ENCODE data around the gene COL4A4. TPM values are rescaled to one million over a fixed set of nuclear protein-coding genes. Genes with fewer than 3 reads are reported as not detected.

The COL4A4 gene
- total RNA-seq, 1 donor from 2014 or later = 20.5 TPM

- intact Hi-C loops (cut with DNase I) = no loop called here
Observed at GRCh38 chr2:227134591-227134990, 29.4 kb downstream of the COL4A4 start.

DNA sequence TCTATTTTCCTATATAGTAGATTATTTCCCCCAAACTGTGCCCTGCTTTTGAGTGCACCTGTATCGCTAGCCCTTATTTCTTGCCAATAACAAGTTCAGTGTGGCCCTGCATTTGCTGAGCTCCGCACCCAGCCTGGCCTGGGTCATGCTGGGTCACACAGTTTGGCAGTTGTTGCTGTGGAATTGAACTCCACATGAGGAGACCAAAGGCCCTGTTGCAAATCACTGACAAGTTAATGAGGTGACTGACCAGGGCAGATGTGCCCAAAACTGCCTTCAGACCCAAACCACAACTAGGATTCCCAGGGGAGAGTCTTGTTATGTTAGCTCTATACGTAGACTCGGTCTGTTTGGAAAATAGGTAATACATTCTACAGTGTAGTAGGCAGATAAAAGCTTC, 31.0 kb downstream of the COL4A4 start:
- intact Hi-C loops (cut with DNase I) = no loop called here
- TF ChIP-seq, protein P1, sequence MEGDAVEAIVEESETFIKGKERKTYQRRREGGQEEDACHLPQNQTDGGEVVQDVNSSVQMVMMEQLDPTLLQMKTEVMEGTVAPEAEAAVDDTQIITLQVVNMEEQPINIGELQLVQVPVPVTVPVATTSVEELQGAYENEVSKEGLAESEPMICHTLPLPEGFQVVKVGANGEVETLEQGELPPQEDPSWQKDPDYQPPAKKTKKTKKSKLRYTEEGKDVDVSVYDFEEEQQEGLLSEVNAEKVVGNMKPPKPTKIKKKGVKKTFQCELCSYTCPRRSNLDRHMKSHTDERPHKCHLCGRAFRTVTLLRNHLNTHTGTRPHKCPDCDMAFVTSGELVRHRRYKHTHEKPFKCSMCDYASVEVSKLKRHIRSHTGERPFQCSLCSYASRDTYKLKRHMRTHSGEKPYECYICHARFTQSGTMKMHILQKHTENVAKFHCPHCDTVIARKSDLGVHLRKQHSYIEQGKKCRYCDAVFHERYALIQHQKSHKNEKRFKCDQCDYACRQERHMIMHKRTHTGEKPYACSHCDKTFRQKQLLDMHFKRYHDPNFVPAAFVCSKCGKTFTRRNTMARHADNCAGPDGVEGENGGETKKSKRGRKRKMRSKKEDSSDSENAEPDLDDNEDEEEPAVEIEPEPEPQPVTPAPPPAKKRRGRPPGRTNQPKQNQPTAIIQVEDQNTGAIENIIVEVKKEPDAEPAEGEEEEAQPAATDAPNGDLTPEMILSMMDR (IDR thresholded peaks at IDR 0.05) = no peak
- H3K4me1 ChIP-seq = no peaks in the 10 kb centered on the region
- H3K27me3 ChIP-seq = no peaks in the 10 kb centered on the region
- H3K4me3 ChIP-seq = no peak overlapping the region
- no peaks in the 10 kb centered on the region for H3K9me3 ChIP-seq
- no peak overlapping the region for H3K27ac ChIP-seq
- no peak for DNase-seq (ENCODE audit: low spot score in 2 of 2)
- no peaks in the 10 kb centered on the region for H3K36me3 ChIP-seq

More at GRCh38 chr2:227134591-227134990, 29.4 kb downstream of the COL4A4 start:
- H3K4me3 ChIP-seq = no peak overlapping the region
- H3K27ac ChIP-seq = no peak overlapping the region
- no peaks in the 10 kb centered on the region for H3K9me3 ChIP-seq
- DNase-seq (ENCODE audit: low spot score in 2 of 2) = no peak
- no peaks in the 10 kb centered on the region for H3K4me1 ChIP-seq
- TF ChIP-seq, protein P1 (IDR thresholded peaks at IDR 0.05) = no peak
- no peaks in the 10 kb centered on the region for H3K36me3 ChIP-seq
- no peaks in the 10 kb centered on the region for H3K27me3 ChIP-seq

DNA sequence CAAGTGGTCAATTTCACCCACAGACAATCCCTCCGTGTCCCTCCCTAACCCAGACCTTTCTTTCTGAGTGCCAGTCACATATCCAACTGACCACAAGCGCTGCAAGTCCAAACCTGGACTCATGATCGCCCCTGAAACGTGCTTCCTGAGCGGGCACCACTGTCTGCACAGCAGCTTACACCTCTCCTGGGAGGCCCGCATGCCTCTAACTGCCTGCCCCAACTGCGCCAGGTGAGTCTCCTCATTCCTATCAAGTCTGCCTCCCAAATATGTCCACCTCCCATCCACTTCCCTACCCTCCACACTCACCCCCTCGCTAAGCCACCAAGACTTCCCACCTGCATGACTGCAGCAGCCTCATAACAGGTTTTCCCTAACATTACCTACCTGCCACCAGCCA, 33.4 kb downstream of the COL4A4 start:
- Histone ChIP-seq H3K27ac (no peak overlapping the region), H3K36me3 (no peaks in the 10 kb centered on the region), H3K4me1 (no peaks in the 10 kb centered on the region), H3K9me3 (no peaks in the 10 kb centered on the region), H3K27me3 (no peaks in the 10 kb centered on the region), H3K4me3 (no peak overlapping the region)
- DNase-seq (ENCODE audit: low spot score in 2 of 2) = no peak
- TF ChIP-seq, protein P1 (IDR thresholded peaks at IDR 0.05) = no peak
- intact Hi-C loops (cut with DNase I) = loop anchor here (1.0 kb wide), 1 partner anchor 108 kb away; no protein-coding TSS in a partner anchor

- Histone ChIP-seq H3K27me3 (no peaks in the 10 kb centered on the region), H3K4me3 (no peak overlapping the region), H3K4me1 (no peaks in the 10 kb centered on the region), H3K27ac (no peak overlapping the region), H3K9me3 (no peaks in the 10 kb centered on the region), H3K36me3 (no peaks in the 10 kb centered on the region)
- DNase-seq (ENCODE audit: low spot score in 2 of 2) = no peak
- intact Hi-C loops (cut with DNase I) = no loop called here
- TF ChIP-seq, protein P1 (IDR thresholded peaks at IDR 0.05) = no peak
Observed at GRCh38 chr2:227127201-227127600, 36.8 kb downstream of the COL4A4 start.

GRCh38 chr2:227125506-227125905, 38.5 kb downstream of the COL4A4 start:
- TF ChIP-seq, protein P1 (IDR thresholded peaks at IDR 0.05) = no peak
- Histone ChIP-seq H3K27ac (no peak overlapping the region), H3K27me3 (no peaks in the 10 kb centered on the region), H3K4me1 (no peaks in the 10 kb centered on the region), H3K9me3 (no peaks in the 10 kb centered on the region), H3K4me3 (no peak overlapping the region), H3K36me3 (no peaks in the 10 kb centered on the region)
- intact Hi-C loops (cut with DNase I) = no loop called here
- no peak for DNase-seq (ENCODE audit: low spot score in 2 of 2)

GRCh38 chr2:227124811-227125210, 39.2 kb downstream of the COL4A4 start:
- Histone ChIP-seq H3K27me3 (no peaks in the 10 kb centered on the region), H3K9me3 (no peaks in the 10 kb centered on the region), H3K36me3 (no peaks in the 10 kb centered on the region), H3K27ac (no peak overlapping the region), H3K4me1 (no peaks in the 10 kb centered on the region), H3K4me3 (no peak overlapping the region)
- TF ChIP-seq, protein P1 (IDR thresholded peaks at IDR 0.05) = no peak
- DNase-seq (ENCODE audit: low spot score in 2 of 2) = no peak
- intact Hi-C loops (cut with DNase I) = no loop called here
